Lower leg skin (tissue), 3 donors: ENCODE results near the gene GJC1.

ENCODE experiments used
- CTCF ChIP-seq, 3 donors: fragments of 450-650 bp; IDR thresholded peaks; one replicate each; pipeline ENCODE4 v1.5.1; 2016; ENCODE audit warnings: antibody characterized with exemption in 3 of 3, mild to moderate bottlenecking in 3 of 3, moderate library complexity in 2 of 3
- POLR2A ChIP-seq, 2 donors: fragments of 450-650 bp; IDR thresholded peaks; one replicate each; pipeline ENCODE4 v1.6.1; 2016 to 2017; ENCODE audit warnings: antibody characterized with exemption in 2 of 2, mild to moderate bottlenecking in 1 of 2, moderate library complexity in 1 of 2

- TF ChIP-seq CTCF (IDR thresholded peaks at IDR 0.05) (no peak), POLR2A (IDR thresholded peaks at IDR 0.05) (no peak)
Observed at GRCh38 chr17:44820631-44821212, 9.4 kb downstream of the GJC1 start.
